HFFc6 (cell line): ENCODE measurements around the gene ASIC2. TPM values are rescaled to one million over a fixed set of nuclear protein-coding genes. Genes with fewer than 3 reads are reported as not detected.
"Not testable (repeated sequence)": the region's sequence is repeated elsewhere in the genome, so short reads cannot be mapped to it uniquely, and the experiment has no call there.

Experiments used
- DNase-seq: peaks from one replicate; pipeline ENCODE4 v3.0.0-alpha.2; 2018
- H3K27ac Mint-ChIP-seq: 2 replicates; pipeline ENCODE4 v1.8.0; 2020; ENCODE audit warnings: mild to moderate bottlenecking, mixed read lengths
- H3K27me3 Mint-ChIP-seq: 2 replicates; pipeline ENCODE4 v1.8.0; 2021; ENCODE audit warnings: mild to moderate bottlenecking, moderate library complexity, mixed read lengths; ENCODE audit not compliant: insufficient read depth
- H3K36me3 Mint-ChIP-seq: 2 replicates; pipeline ENCODE4 v1.8.0; 2021; ENCODE audit warnings: low read depth, mixed read lengths
- H3K4me1 Mint-ChIP-seq: 2 replicates; pipeline ENCODE4 v1.8.0; 2020; ENCODE audit warnings: low read depth, mixed read lengths
- H3K4me3 Mint-ChIP-seq: 2 replicates; pipeline ENCODE4 v1.8.0; 2020; ENCODE audit warnings: mild to moderate bottlenecking, moderate library complexity, mixed read lengths
- H3K9me3 Mint-ChIP-seq: 2 replicates; pipeline ENCODE4 v1.8.0; 2020; ENCODE audit warnings: mild to moderate bottlenecking, mixed read lengths
- total RNA-seq, 6 experiments: library from RNA; stranded (reverse); fragmentation: NEBNext Ultra II Directional; extraction: Animal tissue kit (Norgen Biotek cat#: 25700); gene quantifications; 2 replicates in 1 of 6; 3 replicates in 5 of 6; pipeline ENCODE4 v1.2.3, GENCODE V29; 2021
- TF ChIP-seq, protein P1 (sequence below): fragments of 200-600 bp; sonication (generic); IDR thresholded peaks from 2 replicates; pipeline ENCODE4 v1.5.0; 2021; ENCODE audit warnings: antibody characterized with exemption, mild to moderate bottlenecking

ASIC2 gene
- total RNA-seq, 6 experiments from 2014 or later: not detected

DNA sequence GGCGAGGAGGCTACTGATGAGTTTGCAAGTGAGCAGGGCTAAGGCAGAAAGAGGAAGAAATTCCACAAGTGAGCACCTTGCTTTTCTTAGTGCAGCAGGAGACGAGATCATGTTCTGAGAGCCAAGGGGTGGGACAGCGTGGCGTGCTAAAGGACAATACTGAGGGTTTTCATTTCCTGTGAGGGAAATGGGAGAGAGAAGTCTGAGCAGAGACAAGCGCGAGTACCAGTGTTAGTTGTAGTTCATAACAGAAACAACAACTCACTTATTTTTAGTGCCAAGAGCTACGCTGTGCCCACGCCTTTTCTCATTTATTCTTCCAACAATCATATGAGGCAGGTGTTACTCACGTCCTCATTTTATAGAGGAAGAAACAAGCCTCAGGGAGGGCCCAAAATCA lies 299.1 kb downstream of the ASIC2 start:
- Mint-ChIP-seq H3K27ac (no peak overlapping the region), H3K4me1 (peaks cover 9% of the 10 kb centered on the region), H3K4me3 (no peak overlapping the region), H3K36me3 (peaks cover 3% of the 10 kb centered on the region; the same call in 1 of the 2 replicates), H3K9me3 (peaks cover 4% of the 10 kb centered on the region; the same call in 1 of the 2 replicates), H3K27me3 (peaks cover 18% of the 10 kb centered on the region)
- no peak for DNase-seq
- TF ChIP-seq, protein P1, sequence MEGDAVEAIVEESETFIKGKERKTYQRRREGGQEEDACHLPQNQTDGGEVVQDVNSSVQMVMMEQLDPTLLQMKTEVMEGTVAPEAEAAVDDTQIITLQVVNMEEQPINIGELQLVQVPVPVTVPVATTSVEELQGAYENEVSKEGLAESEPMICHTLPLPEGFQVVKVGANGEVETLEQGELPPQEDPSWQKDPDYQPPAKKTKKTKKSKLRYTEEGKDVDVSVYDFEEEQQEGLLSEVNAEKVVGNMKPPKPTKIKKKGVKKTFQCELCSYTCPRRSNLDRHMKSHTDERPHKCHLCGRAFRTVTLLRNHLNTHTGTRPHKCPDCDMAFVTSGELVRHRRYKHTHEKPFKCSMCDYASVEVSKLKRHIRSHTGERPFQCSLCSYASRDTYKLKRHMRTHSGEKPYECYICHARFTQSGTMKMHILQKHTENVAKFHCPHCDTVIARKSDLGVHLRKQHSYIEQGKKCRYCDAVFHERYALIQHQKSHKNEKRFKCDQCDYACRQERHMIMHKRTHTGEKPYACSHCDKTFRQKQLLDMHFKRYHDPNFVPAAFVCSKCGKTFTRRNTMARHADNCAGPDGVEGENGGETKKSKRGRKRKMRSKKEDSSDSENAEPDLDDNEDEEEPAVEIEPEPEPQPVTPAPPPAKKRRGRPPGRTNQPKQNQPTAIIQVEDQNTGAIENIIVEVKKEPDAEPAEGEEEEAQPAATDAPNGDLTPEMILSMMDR: no peak

DNA sequence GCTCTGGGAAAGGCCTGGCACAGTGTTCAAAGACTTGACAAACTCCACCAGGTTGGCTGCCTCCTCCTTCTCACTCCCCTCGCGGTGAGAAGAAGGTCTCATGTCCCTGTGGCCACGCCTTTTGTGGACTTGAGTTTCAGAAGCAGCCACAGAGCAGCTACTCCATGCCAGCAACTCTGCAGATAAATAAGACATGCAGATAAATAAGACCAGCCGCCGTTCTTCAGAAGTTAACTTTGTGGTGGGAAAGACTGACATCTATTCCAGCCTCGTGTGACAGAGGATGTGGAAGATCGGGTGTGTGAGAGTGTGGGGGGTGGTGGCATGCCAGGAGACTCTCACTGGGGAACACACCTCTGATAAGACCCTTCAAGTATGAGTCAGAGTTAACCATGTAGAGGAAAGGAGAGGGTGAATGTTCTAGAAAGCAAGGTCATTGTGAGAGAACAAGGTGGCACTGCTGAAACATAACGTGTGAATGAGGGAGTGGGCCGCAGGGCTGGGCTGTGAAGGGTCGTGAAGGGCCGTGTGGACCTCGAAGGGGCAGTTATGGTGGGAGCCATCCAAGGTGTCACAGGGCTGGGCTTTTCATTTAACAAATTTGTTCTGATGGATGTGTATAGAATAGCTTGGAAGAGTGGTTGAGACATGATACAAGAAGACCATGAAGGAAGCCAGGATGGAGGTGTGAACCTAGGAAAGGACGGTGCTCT lies 300.6 kb downstream of the ASIC2 start:
- Mint-ChIP-seq H3K27ac (no peak overlapping the region), H3K27me3 (peaks cover 13% of the 10 kb centered on the region), H3K4me1 (no peaks in the 10 kb centered on the region), H3K4me3 (no peak overlapping the region), H3K9me3 (peaks cover 16% of the 10 kb centered on the region), H3K36me3 (peaks cover 9% of the 10 kb centered on the region)
- TF ChIP-seq, protein P1: no peak
- no peak for DNase-seq

DNA sequence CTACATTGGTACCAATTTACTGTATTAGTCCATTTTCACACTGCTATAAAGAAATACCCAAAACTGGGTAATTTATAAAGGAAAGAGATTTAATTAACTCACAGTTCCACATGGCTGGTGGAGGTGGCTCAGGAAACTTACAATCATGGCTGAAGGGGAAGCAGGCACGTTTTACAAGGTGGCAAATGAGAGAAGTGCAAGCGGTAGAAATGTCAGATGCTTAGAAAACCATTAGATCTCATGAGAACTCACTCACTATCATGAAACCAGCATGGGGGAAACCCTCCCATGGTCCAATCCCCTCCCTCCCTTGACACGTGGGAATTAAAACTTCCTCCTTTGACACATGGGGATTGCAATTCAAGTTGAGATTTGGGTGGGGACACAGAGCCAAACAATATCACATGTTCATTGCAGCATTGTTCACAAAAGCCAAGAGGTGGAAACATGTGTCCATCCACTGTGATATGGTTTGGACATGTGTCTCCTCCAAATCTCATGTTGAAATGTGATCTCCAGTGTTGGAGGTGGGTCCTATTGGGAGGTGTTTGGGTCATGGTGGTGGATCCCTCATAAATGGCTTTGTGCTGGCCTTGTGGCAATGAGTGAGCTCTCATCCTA lies 304.5 kb downstream of the ASIC2 start:
- Mint-ChIP-seq H3K9me3 (peaks cover 16% of the 10 kb centered on the region), H3K36me3 (peaks cover 9% of the 10 kb centered on the region), H3K27ac (no peak overlapping the region), H3K27me3 (peaks cover 6% of the 10 kb centered on the region), H3K4me1 (no peaks in the 10 kb centered on the region), H3K4me3 (no peak overlapping the region)
- TF ChIP-seq, protein P1: no peak
- no peak for DNase-seq

DNA sequence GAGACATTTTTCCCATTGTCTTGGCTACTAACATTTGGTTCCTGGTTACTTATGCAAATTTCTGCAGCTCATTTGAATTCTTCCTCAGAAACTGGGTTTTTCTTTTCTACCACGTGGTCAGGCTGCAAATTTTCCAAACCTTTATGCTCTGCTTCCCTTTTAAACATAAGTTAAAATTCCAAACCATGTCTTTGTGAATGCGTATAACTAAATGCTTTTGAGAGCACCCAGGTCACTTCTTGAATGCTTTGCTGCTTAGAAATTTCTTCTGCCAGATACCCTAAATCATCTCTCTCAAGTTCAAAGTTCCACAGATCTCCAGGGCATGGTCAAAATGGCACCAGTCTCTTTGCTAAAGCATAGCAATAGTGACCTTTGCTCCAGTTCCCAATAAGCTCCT lies 305.2 kb downstream of the ASIC2 start:
- not testable (repeated sequence) for H3K4me3 Mint-ChIP-seq, H3K36me3 Mint-ChIP-seq, H3K27me3 Mint-ChIP-seq, H3K4me1 Mint-ChIP-seq, DNase-seq, H3K27ac Mint-ChIP-seq
- H3K9me3 Mint-ChIP-seq: peaks cover 16% of the 10 kb centered on the region

DNA sequence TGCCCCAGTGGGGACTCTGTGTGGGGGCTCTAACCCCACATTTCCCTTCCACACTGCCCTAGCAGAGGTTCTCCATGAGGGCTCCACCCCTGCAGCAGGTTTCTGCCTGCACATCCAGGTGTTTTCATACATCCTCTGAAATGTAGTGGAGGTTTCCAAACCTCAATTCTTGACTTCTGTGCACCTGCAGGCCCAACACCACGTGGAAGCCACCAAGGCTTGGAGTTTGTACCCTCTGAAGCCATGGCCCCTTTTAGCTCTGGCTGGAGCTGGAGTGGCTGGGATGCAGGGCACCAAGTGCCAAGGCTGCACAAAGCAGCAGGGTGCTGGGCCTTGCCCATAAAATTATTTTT lies 305.7 kb downstream of the ASIC2 start:
- not testable (repeated sequence) for H3K27me3 Mint-ChIP-seq, DNase-seq, H3K36me3 Mint-ChIP-seq, H3K4me1 Mint-ChIP-seq, H3K27ac Mint-ChIP-seq, H3K4me3 Mint-ChIP-seq
- H3K9me3 Mint-ChIP-seq: peaks cover 20% of the 10 kb centered on the region

DNA sequence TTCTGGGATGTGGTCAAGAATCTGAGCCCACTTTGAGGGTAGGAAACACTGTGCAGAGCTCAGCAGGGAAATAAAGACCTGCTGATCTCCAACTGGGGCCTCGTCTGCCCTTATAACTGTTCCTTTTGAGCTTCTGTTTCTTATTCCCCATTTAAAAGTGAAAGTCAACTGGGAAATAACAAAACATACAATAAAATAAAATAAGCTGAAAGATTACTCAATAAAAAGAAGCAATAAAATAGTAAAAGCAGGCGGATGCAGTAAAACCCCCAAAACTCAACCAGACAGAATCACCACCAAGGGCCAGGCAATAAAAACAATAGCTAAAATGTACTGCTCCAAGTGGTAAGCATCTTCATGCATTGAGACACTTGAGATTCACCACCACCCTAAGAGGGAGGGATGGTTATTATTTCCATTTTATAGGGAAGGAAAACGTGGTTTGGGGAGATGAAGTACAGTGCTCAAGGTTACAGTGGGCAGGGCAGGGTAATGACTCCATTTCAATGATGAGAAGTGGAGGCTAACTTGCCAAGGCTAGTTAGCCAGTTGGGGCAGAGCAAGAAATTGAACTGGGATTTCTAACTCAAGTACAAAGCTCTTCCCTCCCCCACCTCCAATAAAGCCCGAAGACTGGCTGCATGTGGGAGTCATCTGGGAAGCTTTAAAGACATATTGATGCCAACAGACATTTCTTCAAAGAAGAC lies 307.9 kb downstream of the ASIC2 start:
- no peak overlapping the region for H3K4me3 Mint-ChIP-seq
- peaks cover 3% of the 10 kb centered on the region for H3K27me3 Mint-ChIP-seq
- no peak overlapping the region for H3K27ac Mint-ChIP-seq
- TF ChIP-seq, protein P1: no peak
- DNase-seq: no peak
- H3K4me1 Mint-ChIP-seq: no peaks in the 10 kb centered on the region
- peaks cover 16% of the 10 kb centered on the region for H3K36me3 Mint-ChIP-seq
- peaks cover 33% of the 10 kb centered on the region for H3K9me3 Mint-ChIP-seq

DNA sequence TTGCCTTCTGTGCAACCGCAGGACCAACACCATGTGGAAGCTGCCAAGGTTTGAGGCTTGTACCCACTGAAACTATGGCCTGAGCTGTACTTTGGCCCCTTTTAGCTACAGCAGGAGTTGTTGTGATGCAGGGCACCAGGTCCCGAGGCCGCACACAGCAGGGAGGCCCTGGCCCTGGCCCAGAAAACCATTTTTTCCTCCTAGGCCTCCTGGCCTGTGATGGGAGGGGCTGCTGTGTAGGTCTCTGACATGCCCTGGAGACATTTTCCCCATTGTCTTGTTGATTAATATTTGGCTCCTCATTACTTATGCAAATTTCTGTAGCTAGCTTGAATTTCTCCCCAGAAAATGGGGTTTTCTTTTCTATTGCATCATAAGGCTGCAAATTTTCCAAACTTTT lies 311.5 kb downstream of the ASIC2 start:
- not testable (repeated sequence) for DNase-seq, H3K27me3 Mint-ChIP-seq, H3K27ac Mint-ChIP-seq, H3K4me3 Mint-ChIP-seq, H3K4me1 Mint-ChIP-seq, H3K36me3 Mint-ChIP-seq
- peaks cover 17% of the 10 kb centered on the region for H3K9me3 Mint-ChIP-seq
